A549 (cell line): ENCODE data around the gene CD9.

Source experiments
- HOXA7 ChIP-seq: fragments of 250-450 bp; sonication (Bioruptor Pico); IDR thresholded peaks from 2 replicates; pipeline ENCODE4 v1.5.0; 2020; ENCODE audit warnings: mild to moderate bottlenecking, moderate library complexity
- JUN ChIP-seq, 2 experiments: fragments of >200 bp; sonication (Bioruptor Twin); formaldehyde crosslinking; IDR thresholded peaks; 2 replicates in 1 of 2; 3 replicates in 1 of 2; pipeline ENCODE4 v1.6.1; 2016 to 2017
- NR3C1 ChIP-seq: fragments of >200 bp; sonication (Bioruptor Twin); formaldehyde crosslinking; IDR thresholded peaks from 3 replicates; pipeline ENCODE4 v1.6.1; 2017
- POLR2A ChIP-seq: IDR thresholded peaks from 2 replicates; pipeline ENCODE4 v1.6.1; 2012; ENCODE audit warnings: mild to moderate bottlenecking, low read length
- RCOR1 ChIP-seq: fragments of 150-350 bp; IDR thresholded peaks from 2 replicates; pipeline ENCODE4 v1.6.1; 2014; ENCODE audit warnings: antibody characterized with exemption, low read length, low read depth
- RFX5 ChIP-seq: fragments of 450-650 bp; IDR thresholded peaks from 2 replicates; pipeline ENCODE4 v1.7.1; 2014; ENCODE audit warnings: antibody characterized with exemption, mild to moderate bottlenecking, moderate library complexity
- TF ChIP-seq, protein P1 (sequence below): fragments of >200 bp; sonication (Bioruptor Twin); formaldehyde crosslinking; IDR thresholded peaks from 3 replicates; pipeline ENCODE4 v1.5.1; 2016

- no peak for TF ChIP-seq HOXA7
- TF ChIP-seq, protein P1, sequence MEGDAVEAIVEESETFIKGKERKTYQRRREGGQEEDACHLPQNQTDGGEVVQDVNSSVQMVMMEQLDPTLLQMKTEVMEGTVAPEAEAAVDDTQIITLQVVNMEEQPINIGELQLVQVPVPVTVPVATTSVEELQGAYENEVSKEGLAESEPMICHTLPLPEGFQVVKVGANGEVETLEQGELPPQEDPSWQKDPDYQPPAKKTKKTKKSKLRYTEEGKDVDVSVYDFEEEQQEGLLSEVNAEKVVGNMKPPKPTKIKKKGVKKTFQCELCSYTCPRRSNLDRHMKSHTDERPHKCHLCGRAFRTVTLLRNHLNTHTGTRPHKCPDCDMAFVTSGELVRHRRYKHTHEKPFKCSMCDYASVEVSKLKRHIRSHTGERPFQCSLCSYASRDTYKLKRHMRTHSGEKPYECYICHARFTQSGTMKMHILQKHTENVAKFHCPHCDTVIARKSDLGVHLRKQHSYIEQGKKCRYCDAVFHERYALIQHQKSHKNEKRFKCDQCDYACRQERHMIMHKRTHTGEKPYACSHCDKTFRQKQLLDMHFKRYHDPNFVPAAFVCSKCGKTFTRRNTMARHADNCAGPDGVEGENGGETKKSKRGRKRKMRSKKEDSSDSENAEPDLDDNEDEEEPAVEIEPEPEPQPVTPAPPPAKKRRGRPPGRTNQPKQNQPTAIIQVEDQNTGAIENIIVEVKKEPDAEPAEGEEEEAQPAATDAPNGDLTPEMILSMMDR = no peak
- no peak for TF ChIP-seq RCOR1
- TF ChIP-seq RFX5 = no peak
- TF ChIP-seq POLR2A = no peak
- no peak for TF ChIP-seq JUN (IDR thresholded peaks at IDR 0.05)
- TF ChIP-seq NR3C1 = no peak
These were observed 1.0 kb downstream of the CD9 start for GRCh38 chr12:6201213-6201608.
